SK-N-MC (cell line): ENCODE data around the gene NLGN1.

Experiments used
- FOXP2 ChIP-seq: optimal IDR thresholded peaks from 2 replicates; pipeline ENCODE3; 2011; ENCODE audit warnings: mild to moderate bottlenecking, moderate library complexity; ENCODE audit not compliant: insufficient read depth; ENCODE audit errors: extremely low read length, control extremely low read depth
- POLR2AphosphoS5 ChIP-seq: IDR thresholded peaks from 2 replicates; pipeline ENCODE4 v1.6.1; 2012; ENCODE audit warnings: mild to moderate bottlenecking, low read depth, low read length, borderline replicate concordance

- TF ChIP-seq POLR2AphosphoS5 = no peak
- TF ChIP-seq FOXP2 = no peak
These were observed 794.9 kb downstream of the NLGN1 start for GRCh38 chr3:174192471-174192870.
